Activated naive CD4-positive, alpha-beta T cell treated with anti-CD3 and anti-CD28 coated beads for 36 hours (primary cell): Measurements from ENCODE around the gene H3-3A. TPM values are rescaled to one million over a fixed set of nuclear protein-coding genes. Genes with fewer than 3 reads are reported as not detected.

Experiments used
- CTCF ChIA-PET: fragments of 350-600 bp; sonication (Branson Sonifier 250); formaldehyde crosslinking; loops from one replicate; lab custom pipeline; 2021; ENCODE audit warnings: antibody characterized with exemption; lab: Charles Lee
- DNase-seq: peaks from one replicate; pipeline ENCODE4 v3.0.0-alpha.2; 2020
- H3K27ac Mint-ChIP-seq: one replicate; pipeline ENCODE4 v1.8.0; 2021; ENCODE audit warnings: mild to moderate bottlenecking, mixed read lengths
- H3K27me3 Mint-ChIP-seq: one replicate; pipeline ENCODE4 v1.8.0; 2021; ENCODE audit warnings: low read depth, mixed read lengths
- H3K36me3 Mint-ChIP-seq: one replicate; pipeline ENCODE4 v1.8.0; 2021; ENCODE audit warnings: low read depth, mixed read lengths
- H3K4me1 Mint-ChIP-seq: one replicate; pipeline ENCODE4 v1.8.0; 2021; ENCODE audit warnings: low read depth, mixed read lengths
- H3K4me3 Mint-ChIP-seq: one replicate; pipeline ENCODE4 v1.8.0; 2021; ENCODE audit warnings: mild to moderate bottlenecking, moderate library complexity, mixed read lengths
- H3K9me3 Mint-ChIP-seq: one replicate; pipeline ENCODE4 v1.8.0; 2021; ENCODE audit warnings: mixed read lengths
- intact Hi-C: fragments of 100-400 bp; cut with micrococcal nuclease; formaldehyde crosslinking; loops from one replicate; pipeline ENCODE4 v1.15.1; 2023
- total RNA-seq, 2 experiments: library from RNA; stranded (reverse); gene quantifications; one replicate each; pipeline ENCODE4 v1.2.3, GENCODE V29; 2021

Gene H3-3A
- total RNA-seq, 2 experiments from 2014 or later, result 325 to 332 TPM

GRCh38 chr1:226092965-226093364, 30.4 kb downstream of the H3-3A start:
- H3K9me3 Mint-ChIP-seq, result no peaks in the 10 kb centered on the region
- no peaks in the 10 kb centered on the region for H3K36me3 Mint-ChIP-seq
- CTCF ChIA-PET, result interaction anchor here (1.1 to 1.4 kb wide), 2 partner anchors 18 to 30 kb away, joined by 3 read pairs; partner anchors contain the start of gene H3-3A
- H3K4me1 Mint-ChIP-seq, result no peaks in the 10 kb centered on the region
- H3K27ac Mint-ChIP-seq, result no peak overlapping the region
- no peaks in the 10 kb centered on the region for H3K27me3 Mint-ChIP-seq
- no peak for DNase-seq
- intact Hi-C loops, result no loop called here
- no peak overlapping the region for H3K4me3 Mint-ChIP-seq

GRCh38 chr1:226093621-226094020, 31.1 kb downstream of the H3-3A start:
- no peak for DNase-seq
- CTCF ChIA-PET, result interaction anchor here (1.1 to 1.4 kb wide), 3 partner anchors 18 to 31 kb away, joined by 3 read pairs; partner anchors contain the start of gene H3-3A
- Mint-ChIP-seq H3K27ac (no peak overlapping the region), H3K36me3 (no peaks in the 10 kb centered on the region), H3K27me3 (no peaks in the 10 kb centered on the region), H3K9me3 (no peaks in the 10 kb centered on the region), H3K4me1 (no peaks in the 10 kb centered on the region), H3K4me3 (no peak overlapping the region)
- intact Hi-C loops, result no loop called here

GRCh38 chr1:226094451-226094850, 31.9 kb downstream of the H3-3A start:
- H3K27me3 Mint-ChIP-seq, result no peaks in the 10 kb centered on the region
- CTCF ChIA-PET, result interaction anchor here (1.3 kb wide), 1 partner anchor 29 kb away, joined by 3 read pairs; no protein-coding TSS in a partner anchor
- no peaks in the 10 kb centered on the region for H3K36me3 Mint-ChIP-seq
- intact Hi-C loops, result no loop called here
- no peak for DNase-seq
- no peaks in the 10 kb centered on the region for H3K9me3 Mint-ChIP-seq
- H3K4me1 Mint-ChIP-seq, result no peaks in the 10 kb centered on the region
- H3K4me3 Mint-ChIP-seq, result no peak overlapping the region
- no peak overlapping the region for H3K27ac Mint-ChIP-seq

DNA sequence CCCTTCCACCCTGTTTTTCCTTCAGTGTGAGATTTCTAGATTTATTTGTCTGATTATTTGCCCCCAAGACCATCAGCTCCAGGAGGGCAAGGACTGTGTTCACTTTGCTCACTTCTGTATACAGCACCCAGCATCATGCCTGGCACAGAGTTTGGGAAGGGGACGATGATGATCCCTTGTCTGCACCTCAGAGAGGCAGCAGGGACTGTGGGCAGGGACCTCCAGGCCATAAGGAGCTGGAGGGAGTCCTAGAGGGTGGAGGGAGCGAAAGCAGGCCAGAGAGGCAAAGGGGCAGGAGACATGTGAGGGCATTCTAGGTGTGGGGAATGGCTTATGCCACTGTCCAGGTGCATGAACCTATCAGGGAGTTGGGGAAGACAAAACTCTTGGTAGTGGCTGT, 32.8 kb downstream of the H3-3A start:
- CTCF ChIA-PET, result interaction anchor here (1.7 kb wide), 1 partner anchor 28 kb away, joined by 4 read pairs; no protein-coding TSS in a partner anchor
- H3K27ac Mint-ChIP-seq, result no peak overlapping the region
- no peaks in the 10 kb centered on the region for H3K9me3 Mint-ChIP-seq
- no peak for DNase-seq
- intact Hi-C loops, result no loop called here
- peaks cover 5% of the 10 kb centered on the region for H3K4me1 Mint-ChIP-seq
- H3K27me3 Mint-ChIP-seq, result peaks cover 2% of the 10 kb centered on the region
- H3K36me3 Mint-ChIP-seq, result no peaks in the 10 kb centered on the region
- no peak overlapping the region for H3K4me3 Mint-ChIP-seq

- H3K27me3 Mint-ChIP-seq, result peaks cover 2% of the 10 kb centered on the region
- H3K9me3 Mint-ChIP-seq, result no peaks in the 10 kb centered on the region
- DNase-seq, result no peak
- H3K27ac Mint-ChIP-seq, result no peak overlapping the region
- no peak overlapping the region for H3K4me3 Mint-ChIP-seq
- CTCF ChIA-PET, result interaction anchor here (1.0 to 2.8 kb wide), 3 partner anchors 12 to 103 kb away, joined by 4 to 13 read pairs (median 7); no protein-coding TSS in a partner anchor
- intact Hi-C loops, result no loop called here
- no peaks in the 10 kb centered on the region for H3K36me3 Mint-ChIP-seq
- peaks cover 13% of the 10 kb centered on the region for H3K4me1 Mint-ChIP-seq
These were observed 35.5 kb downstream of the H3-3A start for GRCh38 chr1:226097866-226098625.

DNA sequence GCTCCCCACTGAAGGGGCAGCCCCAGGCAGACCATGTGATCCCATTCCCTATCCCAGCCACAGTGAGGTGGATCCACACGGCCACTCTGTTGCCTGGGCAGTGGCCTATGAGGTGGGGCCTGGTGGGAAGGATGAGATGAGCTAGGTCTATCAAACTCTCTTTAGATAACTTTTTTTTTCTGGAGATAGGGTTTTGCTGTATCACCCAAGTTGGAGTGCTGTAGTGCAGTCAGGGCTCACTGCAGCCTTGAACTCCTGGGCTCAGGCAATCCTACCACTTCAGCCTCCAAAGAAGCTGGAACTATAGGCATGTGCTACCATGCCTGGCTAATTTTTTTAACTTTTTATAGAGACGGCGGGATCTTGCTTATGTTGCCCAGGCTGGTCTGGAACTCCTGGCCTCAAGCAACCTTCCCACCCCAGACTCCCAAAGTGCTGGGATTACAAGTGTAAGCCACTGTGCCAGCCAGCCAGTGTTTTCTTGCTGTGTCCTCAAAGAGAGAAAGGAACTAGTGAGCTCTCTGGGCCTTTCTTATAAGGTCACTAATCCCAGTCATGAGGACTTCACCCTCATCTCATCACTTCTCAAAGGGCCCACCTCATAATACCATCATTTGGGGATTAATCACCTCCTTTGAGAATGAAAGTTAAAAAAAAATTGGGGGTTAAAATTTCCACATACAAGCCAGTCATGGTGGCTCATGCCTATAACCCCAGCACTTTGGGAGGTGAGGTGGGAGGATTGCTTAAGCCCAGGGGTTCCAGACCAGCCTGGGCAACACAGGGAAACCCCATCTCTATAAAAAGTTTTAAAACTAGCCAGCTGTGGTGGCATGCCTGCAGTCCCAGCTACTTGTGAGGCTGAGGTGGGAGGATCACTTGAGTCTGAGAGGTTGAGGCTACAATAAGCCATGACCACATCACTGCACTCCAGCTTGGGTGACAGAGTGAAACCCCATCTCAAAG, 36.6 kb downstream of the H3-3A start:
- no peak overlapping the region for H3K27ac Mint-ChIP-seq
- H3K27me3 Mint-ChIP-seq, result peaks cover 2% of the 10 kb centered on the region
- intact Hi-C loops, result no loop called here
- no peaks in the 10 kb centered on the region for H3K36me3 Mint-ChIP-seq
- CTCF ChIA-PET, result interaction anchor here (0.5 to 2.8 kb wide), 6 partner anchors 10 to 102 kb away, joined by 3 to 13 read pairs (median 4); partner anchors contain the start of gene H3-3A
- H3K4me3 Mint-ChIP-seq, result no peak overlapping the region
- DNase-seq, result no peak
- peaks cover 13% of the 10 kb centered on the region for H3K4me1 Mint-ChIP-seq
- no peaks in the 10 kb centered on the region for H3K9me3 Mint-ChIP-seq

DNA sequence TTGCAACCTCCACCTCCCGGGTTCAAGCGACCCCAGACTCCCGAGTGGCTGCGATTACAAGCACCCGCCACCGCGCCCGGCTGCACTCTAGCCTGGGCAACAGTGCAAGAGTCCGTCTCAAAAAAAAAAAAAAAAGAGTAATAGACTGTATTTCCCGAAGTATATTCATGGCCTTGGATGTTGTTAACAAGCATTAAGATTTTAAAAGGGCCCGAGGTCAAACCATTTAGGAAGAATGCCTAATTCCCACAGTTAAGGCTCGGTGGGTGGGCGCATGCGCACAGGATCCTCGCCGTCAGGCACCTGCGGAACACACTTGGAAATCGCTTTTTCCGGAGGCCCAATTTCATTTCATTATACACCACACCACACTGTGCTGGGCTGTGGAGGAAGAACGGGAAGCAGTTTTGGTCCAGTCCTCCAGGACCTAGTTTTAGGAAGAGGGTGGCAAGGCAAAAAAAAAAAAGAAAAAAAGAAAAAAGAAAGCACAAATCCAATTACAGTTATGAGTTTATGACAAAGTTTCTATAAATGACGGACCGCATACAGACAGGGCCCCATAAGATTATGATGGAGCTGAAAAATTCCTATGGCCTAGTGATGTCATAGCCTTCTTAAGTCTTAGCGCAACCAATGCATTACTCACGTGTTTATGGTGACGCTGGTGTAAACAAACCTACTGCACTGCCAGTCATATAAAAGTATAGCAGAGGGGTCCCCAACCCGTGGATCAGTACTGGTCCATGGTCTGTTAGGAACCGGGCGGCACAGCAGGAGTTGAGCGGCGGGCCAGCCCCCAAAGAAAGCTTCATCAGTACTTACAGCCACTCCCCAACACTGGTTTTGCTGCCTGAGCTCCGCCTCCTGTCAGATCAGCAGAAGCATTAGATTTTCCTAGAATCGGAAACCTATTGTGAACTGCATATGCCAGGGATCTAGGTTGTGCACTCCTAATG, 38.2 kb downstream of the H3-3A start:
- intact Hi-C loops, result loop anchor here (2.0 kb wide), 1 partner anchor 18 kb away; no protein-coding TSS in a partner anchor
- H3K4me3 Mint-ChIP-seq, result peak overlapping the region; percentile 79
- peak; percentile 43 for DNase-seq
- peaks cover 2% of the 10 kb centered on the region for H3K27me3 Mint-ChIP-seq
- no peaks in the 10 kb centered on the region for H3K36me3 Mint-ChIP-seq
- H3K9me3 Mint-ChIP-seq, result no peaks in the 10 kb centered on the region
- peaks cover 13% of the 10 kb centered on the region for H3K4me1 Mint-ChIP-seq
- H3K27ac Mint-ChIP-seq, result no peak overlapping the region
- CTCF ChIA-PET, result interaction anchor here (1.2 to 2.2 kb wide), 5 partner anchors 17 to 39 kb away, joined by 3 to 6 read pairs (median 4); partner anchors contain the start of gene H3-3A

DNA sequence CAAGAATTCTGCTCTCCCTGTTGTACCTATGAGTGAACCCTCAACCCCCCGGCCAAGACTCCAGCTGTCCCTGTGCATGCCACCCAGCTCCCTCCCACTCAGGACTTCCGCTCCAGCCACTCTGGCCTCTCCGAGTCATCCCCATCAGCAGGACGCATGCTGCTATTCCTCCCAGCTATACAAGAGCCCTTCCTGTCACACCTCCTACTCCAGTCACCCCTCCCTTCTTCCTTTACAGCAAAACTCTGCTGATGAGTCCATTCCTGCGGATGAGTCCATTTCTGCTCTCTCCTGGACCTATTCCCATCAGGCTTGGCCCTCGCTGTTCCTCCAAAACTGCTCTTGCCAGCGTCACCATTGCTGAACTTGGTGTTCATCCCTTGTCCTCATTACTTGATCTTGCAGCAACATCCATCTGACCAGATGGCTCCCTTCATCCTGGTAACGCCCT, 42.2 kb downstream of the H3-3A start:
- H3K4me3 Mint-ChIP-seq, result no peak overlapping the region
- intact Hi-C loops, result no loop called here
- peaks cover 2% of the 10 kb centered on the region for H3K27me3 Mint-ChIP-seq
- DNase-seq, result no peak
- H3K4me1 Mint-ChIP-seq, result peaks cover 15% of the 10 kb centered on the region
- CTCF ChIA-PET, result no interaction called here
- H3K27ac Mint-ChIP-seq, result no peak overlapping the region
- no peaks in the 10 kb centered on the region for H3K36me3 Mint-ChIP-seq
- no peaks in the 10 kb centered on the region for H3K9me3 Mint-ChIP-seq

- CTCF ChIA-PET, result interaction anchor here (0.5 to 5.7 kb wide), 4 partner anchors 8 to 42 kb away, joined by 3 to 32 read pairs (median 4); no protein-coding TSS in a partner anchor
- H3K36me3 Mint-ChIP-seq, result no peaks in the 10 kb centered on the region
- peaks cover 7% of the 10 kb centered on the region for H3K4me1 Mint-ChIP-seq
- H3K27ac Mint-ChIP-seq, result no peak overlapping the region
- no peaks in the 10 kb centered on the region for H3K9me3 Mint-ChIP-seq
- intact Hi-C loops, result no loop called here
- H3K4me3 Mint-ChIP-seq, result no peak overlapping the region
- H3K27me3 Mint-ChIP-seq, result no peaks in the 10 kb centered on the region
- peak; percentile 38 for DNase-seq
These were observed 45.2 kb downstream of the H3-3A start for GRCh38 chr1:226107471-226108460.
